ENCODE results near the gene R3HDM2. TPM values are rescaled to one million over a fixed set of nuclear protein-coding genes. Genes with fewer than 3 reads are reported as not detected.
"Not testable (repeated sequence)": the region's sequence is repeated elsewhere in the genome, so short reads cannot be mapped to it uniquely, and the experiment has no call there.

The R3HDM2 gene
- total and polyA plus RNA-seq, 4 donors: 11.3 to 75.4 (median 39.2) TPM

- 81 to 82% methylated on average over 3 of the region's 3 CpGs for WGBS, 2 donors
- no peaks in the 10 kb centered on the region for H3K4me1 ChIP-seq (ENCODE audit: control insufficient read depth in 1 of 2, insufficient read depth in 2 of 2, low read length in 2 of 2)
- ATAC-seq (ENCODE audit: low FRiP score): no peak
Observed at GRCh38 chr12:57450057-57450456, 19.2 kb upstream of the R3HDM2 start.

GRCh38 chr12:57449375-57449774, 18.5 kb upstream of the R3HDM2 start:
- Histone ChIP-seq H3K27ac (ENCODE audit: low read depth in 1 of 2, low read length in 2 of 2) (no peak overlapping the region), H3K4me3 (ENCODE audit: low read length in 2 of 2) (no peak overlapping the region), H3K9me3 (ENCODE audit: control insufficient read depth, low read length) (no peaks in the 10 kb centered on the region), H3K4me1 (ENCODE audit: control insufficient read depth in 1 of 2, insufficient read depth in 2 of 2, low read length in 2 of 2) (no peaks in the 10 kb centered on the region), H3K36me3 (ENCODE audit: control insufficient read depth in 1 of 2, insufficient read depth in 2 of 2, low read length in 1 of 2) (no peaks in the 10 kb centered on the region), H3K27me3 (ENCODE audit: control insufficient read depth in 1 of 2, insufficient read depth in 2 of 2, low read length in 1 of 2) (no peaks in the 10 kb centered on the region)
- 94 to 98% methylated on average over 7 of the region's 7 CpGs for WGBS, 2 donors
- no peak for ATAC-seq (ENCODE audit: low FRiP score)
- intact Hi-C loops (cut with DNase I): no loop called here
- no peak for DNase-seq

More at GRCh38 chr12:57450057-57450456, 19.2 kb upstream of the R3HDM2 start:
- Histone ChIP-seq H3K27ac (ENCODE audit: low read depth in 1 of 2, low read length in 2 of 2) (no peak overlapping the region), H3K36me3 (ENCODE audit: control insufficient read depth in 1 of 2, insufficient read depth in 2 of 2, low read length in 1 of 2) (no peaks in the 10 kb centered on the region), H3K4me3 (ENCODE audit: low read length in 2 of 2) (no peak overlapping the region), H3K27me3 (ENCODE audit: control insufficient read depth in 1 of 2, insufficient read depth in 2 of 2, low read length in 1 of 2) (no peaks in the 10 kb centered on the region), H3K9me3 (ENCODE audit: control insufficient read depth, low read length) (no peaks in the 10 kb centered on the region)
- intact Hi-C loops (cut with DNase I): loop anchor here (5.0 kb wide), 2 partner anchors 68 to 183 kb away; no protein-coding TSS in a partner anchor
- no peak for DNase-seq

GRCh38 chr12:57448669-57449068, 17.8 kb upstream of the R3HDM2 start:
- Histone ChIP-seq H3K9me3 (ENCODE audit: control insufficient read depth, low read length) (no peaks in the 10 kb centered on the region), H3K27ac (ENCODE audit: low read depth in 1 of 2, low read length in 2 of 2) (no peak overlapping the region), H3K36me3 (ENCODE audit: control insufficient read depth in 1 of 2, insufficient read depth in 2 of 2, low read length in 1 of 2) (no peaks in the 10 kb centered on the region), H3K27me3 (ENCODE audit: control insufficient read depth in 1 of 2, insufficient read depth in 2 of 2, low read length in 1 of 2) (no peaks in the 10 kb centered on the region), H3K4me3 (ENCODE audit: low read length in 2 of 2) (no peak overlapping the region), H3K4me1 (ENCODE audit: control insufficient read depth in 1 of 2, insufficient read depth in 2 of 2, low read length in 2 of 2) (no peaks in the 10 kb centered on the region)
- WGBS, 2 donors: 90 to 96% methylated on average over 2 of the region's 2 CpGs
- ATAC-seq (ENCODE audit: low FRiP score) (no peak), DNase-seq (no peak)
- intact Hi-C loops (cut with DNase I): no loop called here

- H3K27me3 ChIP-seq (ENCODE audit: control insufficient read depth in 1 of 2, insufficient read depth in 2 of 2, low read length in 1 of 2): no peaks in the 10 kb centered on the region
- no peaks in the 10 kb centered on the region for H3K4me1 ChIP-seq (ENCODE audit: control insufficient read depth in 1 of 2, insufficient read depth in 2 of 2, low read length in 2 of 2)
- intact Hi-C loops (cut with DNase I): no loop called here
- no peak overlapping the region for H3K27ac ChIP-seq (ENCODE audit: low read depth in 1 of 2, low read length in 2 of 2)
- no peak overlapping the region for H3K4me3 ChIP-seq (ENCODE audit: low read length in 2 of 2)
- H3K9me3 ChIP-seq (ENCODE audit: control insufficient read depth, low read length): no peaks in the 10 kb centered on the region
- no peaks in the 10 kb centered on the region for H3K36me3 ChIP-seq (ENCODE audit: control insufficient read depth in 1 of 2, insufficient read depth in 2 of 2, low read length in 1 of 2)
- DNase-seq (no peak), ATAC-seq (ENCODE audit: low FRiP score) (no peak)
- 97 to 98% methylated on average over 6 of the region's 6 CpGs for WGBS, 2 donors
Observed at GRCh38 chr12:57446292-57446960, 15.6 kb upstream of the R3HDM2 start.

- DNase-seq (peak in 1 of 2 donors; percentile 5), ATAC-seq (ENCODE audit: low FRiP score) (no peak)
- WGBS, 2 donors: 79 to 86% methylated on average over 5 of the region's 5 CpGs
- intact Hi-C loops (cut with DNase I): no loop called here
- H3K9me3 ChIP-seq (ENCODE audit: control insufficient read depth, low read length): no peaks in the 10 kb centered on the region
- no peaks in the 10 kb centered on the region for H3K27me3 ChIP-seq (ENCODE audit: control insufficient read depth in 1 of 2, insufficient read depth in 2 of 2, low read length in 1 of 2)
- H3K27ac ChIP-seq (ENCODE audit: low read depth in 1 of 2, low read length in 2 of 2): no peak overlapping the region
- H3K4me1 ChIP-seq (ENCODE audit: control insufficient read depth in 1 of 2, insufficient read depth in 2 of 2, low read length in 2 of 2): no peaks in the 10 kb centered on the region
- no peaks in the 10 kb centered on the region for H3K36me3 ChIP-seq (ENCODE audit: control insufficient read depth in 1 of 2, insufficient read depth in 2 of 2, low read length in 1 of 2)
- H3K4me3 ChIP-seq (ENCODE audit: low read length in 2 of 2): no peak overlapping the region
Observed at GRCh38 chr12:57444744-57445143, 13.9 kb upstream of the R3HDM2 start.

GRCh38 chr12:57444337-57444736, 13.5 kb upstream of the R3HDM2 start:
- WGBS, 2 donors: 75 to 76% methylated on average over 6 of the region's 6 CpGs
- DNase-seq; intact Hi-C loops (cut with DNase I); H3K9me3 ChIP-seq (ENCODE audit: control insufficient read depth, low read length); ATAC-seq (ENCODE audit: low FRiP score); H3K36me3 ChIP-seq (ENCODE audit: control insufficient read depth in 1 of 2, insufficient read depth in 2 of 2, low read length in 1 of 2); H3K4me3 ChIP-seq (ENCODE audit: low read length in 2 of 2); H3K4me1 ChIP-seq (ENCODE audit: control insufficient read depth in 1 of 2, insufficient read depth in 2 of 2, low read length in 2 of 2); H3K27ac ChIP-seq (ENCODE audit: low read depth in 1 of 2, low read length in 2 of 2); H3K27me3 ChIP-seq (ENCODE audit: control insufficient read depth in 1 of 2, insufficient read depth in 2 of 2, low read length in 1 of 2): not testable (repeated sequence)

GRCh38 chr12:57441846-57442427, 11.1 kb upstream of the R3HDM2 start:
- Histone ChIP-seq H3K36me3 (ENCODE audit: control insufficient read depth in 1 of 2, insufficient read depth in 2 of 2, low read length in 1 of 2) (no peaks in the 10 kb centered on the region), H3K27ac (ENCODE audit: low read depth in 1 of 2, low read length in 2 of 2) (no peak overlapping the region), H3K4me3 (ENCODE audit: low read length in 2 of 2) (no peak overlapping the region), H3K27me3 (ENCODE audit: control insufficient read depth in 1 of 2, insufficient read depth in 2 of 2, low read length in 1 of 2) (no peaks in the 10 kb centered on the region), H3K9me3 (ENCODE audit: control insufficient read depth, low read length) (no peaks in the 10 kb centered on the region), H3K4me1 (ENCODE audit: control insufficient read depth in 1 of 2, insufficient read depth in 2 of 2, low read length in 2 of 2) (peaks cover 0 to 6% of the 10 kb centered on the region in 2 donors)
- whole genome bisulfite sequencing, 2 donors: 42 to 79% methylated on average over 1 of the region's 1 CpG
- ATAC-seq (ENCODE audit: low FRiP score): no peak
- intact Hi-C loops (cut with DNase I): no loop called here
- no peak for DNase-seq

GRCh38 chr12:57441393-57441792, 10.6 kb upstream of the R3HDM2 start:
- DNase-seq; H3K4me1 ChIP-seq (ENCODE audit: control insufficient read depth in 1 of 2, insufficient read depth in 2 of 2, low read length in 2 of 2); H3K9me3 ChIP-seq (ENCODE audit: control insufficient read depth, low read length); H3K4me3 ChIP-seq (ENCODE audit: low read length in 2 of 2); intact Hi-C loops (cut with DNase I); ATAC-seq (ENCODE audit: low FRiP score); H3K27ac ChIP-seq (ENCODE audit: low read depth in 1 of 2, low read length in 2 of 2); H3K36me3 ChIP-seq (ENCODE audit: control insufficient read depth in 1 of 2, insufficient read depth in 2 of 2, low read length in 1 of 2); H3K27me3 ChIP-seq (ENCODE audit: control insufficient read depth in 1 of 2, insufficient read depth in 2 of 2, low read length in 1 of 2): not testable (repeated sequence)
- 89 to 96% methylated on average over 2 of the region's 2 CpGs for WGBS, 2 donors

- H3K27me3 ChIP-seq (ENCODE audit: control insufficient read depth in 1 of 2, insufficient read depth in 2 of 2, low read length in 1 of 2): no peaks in the 10 kb centered on the region
- H3K4me1 ChIP-seq (ENCODE audit: control insufficient read depth in 1 of 2, insufficient read depth in 2 of 2, low read length in 2 of 2): peaks cover 0 to 6% of the 10 kb centered on the region in 2 donors
- 32 to 43% methylated on average over 4 of the region's 4 CpGs for WGBS, 2 donors
- intact Hi-C loops (cut with DNase I): no loop called here
- no peak overlapping the region for H3K4me3 ChIP-seq (ENCODE audit: low read length in 2 of 2)
- peak overlapping the region; percentile 54 to 59 for H3K27ac ChIP-seq (ENCODE audit: low read depth in 1 of 2, low read length in 2 of 2)
- H3K9me3 ChIP-seq (ENCODE audit: control insufficient read depth, low read length): no peaks in the 10 kb centered on the region
- no peaks in the 10 kb centered on the region for H3K36me3 ChIP-seq (ENCODE audit: control insufficient read depth in 1 of 2, insufficient read depth in 2 of 2, low read length in 1 of 2)
- DNase-seq (peak in 1 of 2 donors; percentile 8), ATAC-seq (ENCODE audit: low FRiP score) (no peak)
Observed at GRCh38 chr12:57439762-57440266, 9.0 kb upstream of the R3HDM2 start.
